GM12878 (cell line): Measurements from ENCODE around the gene KCTD14. TPM values are rescaled to one million over a fixed set of nuclear protein-coding genes. Genes with fewer than 3 reads are reported as not detected.

Experiments used
- ATAC-seq: fragments of 200-7000 bp; cut with Tn5 transposase; 3 replicates; pipeline ENCODE4 v1.9.1; 2020; ENCODE audit warnings: mild to moderate bottlenecking, moderate library complexity
- BruUV-seq: library from RNA; stranded (reverse); fragments of 400-500 nt; replicated peaks from 2 replicates; lab custom pipeline; 2021; lab: Mats Ljungman, UMichigan
- CTCF ChIA-PET: fragments of 300-600 bp; sonication (Branson Sonifier 250); formaldehyde crosslinking; extraction: SDS; loops from one replicate; lab custom pipeline; 2021; ENCODE audit warnings: inconsistent platforms; lab: Yijun Ruan, JAX
- POLR2A ChIA-PET: fragments of 350-600 bp; formaldehyde crosslinking; extraction: SDS; loops from one replicate; lab custom pipeline; 2021; ENCODE audit warnings: inconsistent platforms; lab: Charles Lee
- RAD21 ChIA-PET: fragments of 300-600 bp; sonication (Branson Sonifier 250); formaldehyde crosslinking; loops from one replicate; lab custom pipeline; 2023; ENCODE audit warnings: antibody characterized with exemption; ENCODE audit not compliant: unreplicated experiment; lab: Charles Lee
- SMC1A ChIA-PET: fragments of 300-600 bp; sonication (Branson Sonifier 250); formaldehyde crosslinking; loops from one replicate; lab custom pipeline; 2023; ENCODE audit not compliant: unreplicated experiment, uncharacterized antibody; lab: Charles Lee
- DNase-seq: peaks from one replicate; pipeline ENCODE4 v3.0.0-alpha.2; 2011; ENCODE audit warnings: low read depth, low spot score
- FAIRE-seq: peaks from 3 replicates; lab custom pipeline; 2011; peaks lifted over from hg19 to GRCh38; lab: Jason Lieb, UNC
- H2AFZ ChIP-seq: 2 replicates; pipeline ENCODE4 v1.6.0; 2011; ENCODE audit warnings: low read depth, low read length, control low read depth; ENCODE audit not compliant: control insufficient read depth
- H3K27ac ChIP-seq: 2 replicates; pipeline ENCODE4 v1.5.1; 2011; ENCODE audit warnings: control low read depth; ENCODE audit not compliant: control insufficient read depth, insufficient read depth
- H3K27me3 ChIP-seq, 2 experiments: replicated peaks in 1 of 2; 2 replicates each; pipeline versions ENCODE4 v1.6.0 to v1.6.1; 2011; ENCODE audit warnings: low read length in 1 of 2; ENCODE audit not compliant: control insufficient read depth in 2 of 2, insufficient read depth in 2 of 2
- H3K36me3 ChIP-seq, 2 experiments: 2 replicates each; pipeline ENCODE4 v1.5.1; 2011; ENCODE audit warnings: low read length in 1 of 2; ENCODE audit not compliant: control insufficient read depth in 2 of 2, insufficient read depth in 2 of 2
- H3K4me1 ChIP-seq: 2 replicates; pipeline ENCODE4 v1.6.1; 2011; ENCODE audit warnings: mild to moderate bottlenecking, low read length, moderate library complexity, mixed read lengths; ENCODE audit not compliant: control insufficient read depth, insufficient read depth
- H3K4me2 ChIP-seq: 2 replicates; pipeline ENCODE4 v1.6.0; 2011; ENCODE audit warnings: control low read depth; ENCODE audit not compliant: control insufficient read depth, insufficient read depth
- H3K4me3 ChIP-seq: fragments of 200-600 bp; sonication (generic); 2 replicates; pipeline ENCODE4 v1.5.1; 2016
- H3K79me2 ChIP-seq: 2 replicates; pipeline ENCODE4 v1.6.0; 2011; ENCODE audit warnings: low read length; ENCODE audit not compliant: control insufficient read depth, insufficient read depth
- H3K9ac ChIP-seq: 2 replicates; pipeline ENCODE4 v1.8.0; 2011; ENCODE audit warnings: low read length, control low read depth, mixed read lengths; ENCODE audit not compliant: control insufficient read depth, insufficient read depth
- H3K9me3 ChIP-seq: replicated peaks from 3 replicates; pipeline ENCODE4 v1.5.1; 2011; ENCODE audit warnings: mild to moderate bottlenecking, low read length; ENCODE audit not compliant: control insufficient read depth, insufficient read depth
- H4K20me1 ChIP-seq: 2 replicates; pipeline ENCODE4 v1.6.0; 2011; ENCODE audit not compliant: control insufficient read depth, insufficient read depth
- ESRRA ChIP-seq: IDR thresholded peaks from 2 replicates; pipeline ENCODE4 v1.6.1; 2012; ENCODE audit warnings: mild to moderate bottlenecking, low read length, improper control_type of control experiment
- IKZF1 ChIP-seq: fragments of 450-650 bp; conservative IDR thresholded peaks from 2 replicates; pipeline ENCODE4 v1.6.1; 2017; ENCODE audit warnings: antibody characterized with exemption, mild to moderate bottlenecking
- IRF5 ChIP-seq: fragments of 450-650 bp; IDR thresholded peaks from 2 replicates; pipeline ENCODE4 v1.6.1; 2017; ENCODE audit warnings: borderline replicate concordance
- KAT2A ChIP-seq: conservative IDR thresholded peaks from 2 replicates; pipeline ENCODE4 v1.6.1; 2011; ENCODE audit warnings: low read depth, low read length; ENCODE audit not compliant: control insufficient read depth
- MTA2 ChIP-seq: fragments of 450-650 bp; IDR thresholded peaks from 2 replicates; pipeline ENCODE4 v1.6.1; 2016; ENCODE audit warnings: low read depth, mild to moderate bottlenecking, moderate library complexity
- MTA3 ChIP-seq: IDR thresholded peaks from 2 replicates; pipeline ENCODE4 v1.6.1; 2012; ENCODE audit warnings: low read length, inconsistent platforms, borderline replicate concordance
- NFYB ChIP-seq: IDR thresholded peaks from 2 replicates; pipeline ENCODE4 v1.6.1; 2011; ENCODE audit warnings: low read depth, mild to moderate bottlenecking, low read length, improper control_type of control experiment, moderate library complexity; ENCODE audit not compliant: insufficient read depth
- NR2C1 ChIP-seq: fragments of 450-650 bp; IDR thresholded peaks from 2 replicates; pipeline ENCODE4 v1.6.1; 2017; ENCODE audit warnings: antibody characterized with exemption, mild to moderate bottlenecking, moderate library complexity
- POLR2AphosphoS2 ChIP-seq: IDR thresholded peaks from 2 replicates; pipeline ENCODE4 v1.6.1; 2011; ENCODE audit warnings: low read depth, mild to moderate bottlenecking, low read length, improper control_type of control experiment, moderate library complexity
- RELA ChIP-seq: fragments of 450-650 bp; IDR thresholded peaks from 2 replicates; pipeline ENCODE4 v1.8.0; 2014; ENCODE audit warnings: borderline replicate concordance; ENCODE audit not compliant: partially characterized antibody
- RUNX3 ChIP-seq: IDR thresholded peaks from 2 replicates; pipeline ENCODE4 v1.6.1; 2012; ENCODE audit warnings: low read length, inconsistent platforms
- SPI1 ChIP-seq: IDR thresholded peaks from 2 replicates; pipeline ENCODE4 v1.6.1; 2011; ENCODE audit warnings: low read depth, mild to moderate bottlenecking, low read length, moderate library complexity, borderline replicate concordance; ENCODE audit not compliant: insufficient read depth
- SREBF1 ChIP-seq: IDR thresholded peaks from 2 replicates; pipeline ENCODE4 v1.6.1; 2012; ENCODE audit warnings: mild to moderate bottlenecking, low read length
- TCF12 ChIP-seq: IDR thresholded peaks from 2 replicates; pipeline ENCODE4 v1.6.1; 2011; ENCODE audit warnings: low read depth, mild to moderate bottlenecking, low read length
- ZNF384 ChIP-seq: IDR thresholded peaks from 2 replicates; pipeline ENCODE4 v1.6.1; 2012; ENCODE audit warnings: low read depth, mild to moderate bottlenecking, low read length, improper control_type of control experiment, borderline replicate concordance
- WGBS: methylation state at CpG from one replicate; pipeline ENCODE4 v1.1.6; 2016; ENCODE audit warnings: low lambda C conversion rate; ENCODE audit not compliant: insufficient replicate concordance, insufficient coverage; ENCODE audit errors: missing lambda C conversion rate; 5-methylcytosine and 5-hydroxymethylcytosine counted together
- in situ Hi-C: fragments of 300-500 bp; cut with MboI; formaldehyde crosslinking; loops from 9 replicates; pipeline ENCODE4 v1.14.3; 2018; ENCODE audit warnings: mixed read lengths
- intact Hi-C: fragments of 100-400 bp; cut with micrococcal nuclease; formaldehyde crosslinking; loops from one replicate; pipeline ENCODE4 v1.14.2; 2022; ENCODE audit not compliant: unreplicated experiment
- polyA plus RNA-seq, 11 experiments: library from polyadenylated mRNA; depleted of rRNA in 4 of 11; unstranded in 6 of 11; stranded (reverse) in 5 of 11; fragments of >200 nt; fragmentation: Nextera tagmentation in 4 of 11; fragmentation: Illumina TruSeq in 1 of 11; extraction: Ambion mirVana in 4 of 11; extraction: Trizol in 1 of 11; gene quantifications; 1 replicate in 1 of 11; 2 replicates in 10 of 11; pipeline versions ENCODE4 v1.2.1 to v1.2.3, GENCODE V29; 2011 to 2016; ENCODE audit warnings: inconsistent platforms in 2 of 11, missing spikeins in 2 of 11, low read depth in 1 of 11
- total RNA-seq, 4 experiments: library from RNA; depleted of rRNA in 3 of 4; stranded (reverse); fragments of >200 nt in 3 of 4; fragmentation: Illumina TruSeq in 1 of 4; extraction: Trizol in 1 of 4; gene quantifications; 2 replicates each; pipeline versions ENCODE4 v1.2.1 to v1.2.3, GENCODE V29; 2013 to 2021

The KCTD14 gene
- total and polyA plus RNA-seq, 10 of the 15 experiments (the other 5 are each of a cell fraction or from before 2014, with no cell fraction given): 0.11 to 0.63 (median 0.48) TPM

GRCh38 chr11:77966338-77966737 lies 56.7 kb downstream of the KCTD14 start:
- in situ Hi-C loops (no loop called here), intact Hi-C loops (no loop called here)
- BruUV-seq: no TSS peak
- peaks cover 2 to 11% of the 10 kb centered on the region in 2 experiments; a peak in 2 of 4 replicates for H3K36me3 ChIP-seq
- no peak overlapping the region for H2AFZ ChIP-seq
- ATAC-seq: no peak
- no peak for TF ChIP-seq TCF12
- no peak for TF ChIP-seq RUNX3
- TF ChIP-seq KAT2A: no peak
- no peak for TF ChIP-seq ZNF384
- TF ChIP-seq SPI1: no peak
- no peak for TF ChIP-seq MTA2
- TF ChIP-seq IKZF1: no peak
- TF ChIP-seq POLR2AphosphoS2: no peak
- TF ChIP-seq ESRRA: no peak
- no peak for TF ChIP-seq RELA
- no peak for TF ChIP-seq NR2C1
- no peak for TF ChIP-seq MTA3
- TF ChIP-seq SREBF1: no peak
- TF ChIP-seq NFYB: no peak
- TF ChIP-seq IRF5: no peak
- no peak overlapping the region for H3K4me3 ChIP-seq
- H4K20me1 ChIP-seq: no peaks in the 10 kb centered on the region
- no peaks in the 10 kb centered on the region; the same call in 1 of the 2 replicates for H3K4me1 ChIP-seq
- CTCF ChIA-PET: no interaction called here
- no peaks in the 10 kb centered on the region for H3K79me2 ChIP-seq
- no peak for DNase-seq
- POLR2A ChIA-PET: no interaction called here
- SMC1A ChIA-PET: no interaction called here
- FAIRE-seq: no peak
- H3K27me3 ChIP-seq: no peaks in the 10 kb centered on the region
- no peak overlapping the region for H3K27ac ChIP-seq
- no peaks in the 10 kb centered on the region for H3K9me3 ChIP-seq
- no peak overlapping the region for H3K4me2 ChIP-seq
- RAD21 ChIA-PET: no interaction called here
- H3K9ac ChIP-seq: no peak overlapping the region
- WGBS: 91% methylated on average over 2 of the region's 2 CpGs

Other genes starting within 250 kb of the KCTD14 start
Only the 7 nearest of the 8 such genes appear.
- gene AAMDC, start 202.1 kb downstream of the KCTD14 start, total RNA-seq (2014; rRNA removed): 6.1 and 6.7 TPM in 2 replicates
- gene AAMDC, start 202.1 kb downstream of the KCTD14 start, total RNA-seq (2014; rRNA removed; fragmentation: Illumina TruSeq; extraction: Trizol): 8.4 and 9.8 TPM in 2 replicates
- 4.3 and 6.2 TPM in 2 replicates for gene AAMDC, start 202.1 kb downstream of the KCTD14 start, total RNA-seq (2021)
- 3.7 and 4.4 TPM in 2 replicates for gene AAMDC, start 202.1 kb downstream of the KCTD14 start, polyA plus RNA-seq (2011; rRNA removed)
- gene AAMDC, start 202.1 kb downstream of the KCTD14 start, polyA plus RNA-seq (2014; fragmentation: Illumina TruSeq; extraction: Trizol): 2.4 and 8.3 TPM in 2 replicates
- 10 to 100 TPM; 37.1 to 38.3 TPM for gene AAMDC, start 202.1 kb downstream of the KCTD14 start, polyA plus RNA-seq (2014; fragmentation: Nextera tagmentation; extraction: Ambion mirVana)
- 11.3 and 13.9 TPM in 2 replicates for gene AAMDC, start 202.1 kb downstream of the KCTD14 start, polyA plus RNA-seq (2014; rRNA removed)
- gene AAMDC, start 202.1 kb downstream of the KCTD14 start, polyA plus RNA-seq (2016; fragmentation: Nextera tagmentation; extraction: Ambion mirVana): 10 to 100 TPM; 18.6 to 26.0 TPM
- gene INTS4, start 28.6 kb downstream of the KCTD14 start, total RNA-seq (2014; rRNA removed): 47.7 and 50.5 TPM in 2 replicates
- 40.2 and 44.4 TPM in 2 replicates for gene INTS4, start 28.6 kb downstream of the KCTD14 start, total RNA-seq (2014; rRNA removed; fragmentation: Illumina TruSeq; extraction: Trizol)
- gene INTS4, start 28.6 kb downstream of the KCTD14 start, total RNA-seq (2021): 36.6 and 39.4 TPM in 2 replicates
- 48.1 and 49.5 TPM in 2 replicates for gene INTS4, start 28.6 kb downstream of the KCTD14 start, polyA plus RNA-seq (2011; rRNA removed)
- gene INTS4, start 28.6 kb downstream of the KCTD14 start, polyA plus RNA-seq (2014; fragmentation: Illumina TruSeq; extraction: Trizol): 38.6 and 42.1 TPM in 2 replicates
- gene INTS4, start 28.6 kb downstream of the KCTD14 start, polyA plus RNA-seq (2014; fragmentation: Nextera tagmentation; extraction: Ambion mirVana): 10 to 100 TPM; 20.2 to 24.3 TPM
- gene INTS4, start 28.6 kb downstream of the KCTD14 start, polyA plus RNA-seq (2014; rRNA removed): 39.4 and 39.9 TPM in 2 replicates
- gene INTS4, start 28.6 kb downstream of the KCTD14 start, polyA plus RNA-seq (2016; fragmentation: Nextera tagmentation; extraction: Ambion mirVana): 10 to 100 TPM; 40.1 to 41.1 TPM
- gene THRSP, start 40.6 kb upstream of the KCTD14 start, total RNA-seq (2014; rRNA removed): not detected in 2 replicates
- gene THRSP, start 40.6 kb upstream of the KCTD14 start, total RNA-seq (2014; rRNA removed; fragmentation: Illumina TruSeq; extraction: Trizol): not detected in 2 replicates
- gene THRSP, start 40.6 kb upstream of the KCTD14 start, total RNA-seq (2021): not detected in 2 replicates
- not detected in 2 replicates for gene THRSP, start 40.6 kb upstream of the KCTD14 start, polyA plus RNA-seq (2011; rRNA removed)
- gene THRSP, start 40.6 kb upstream of the KCTD14 start, polyA plus RNA-seq (2014; fragmentation: Illumina TruSeq; extraction: Trizol): not detected in 2 replicates
- gene THRSP, start 40.6 kb upstream of the KCTD14 start, polyA plus RNA-seq (2014; fragmentation: Nextera tagmentation; extraction: Ambion mirVana): not detected
- not detected in 2 replicates for gene THRSP, start 40.6 kb upstream of the KCTD14 start, polyA plus RNA-seq (2014; rRNA removed)
- gene THRSP, start 40.6 kb upstream of the KCTD14 start, polyA plus RNA-seq (2016; fragmentation: Nextera tagmentation; extraction: Ambion mirVana): under 1 TPM in 1 of 2 experiments, not detected in 1; 0.18 TPM
- 145 and 167 TPM in 2 replicates for gene NDUFC2, start 56.6 kb upstream of the KCTD14 start, total RNA-seq (2014; rRNA removed)
- gene NDUFC2, start 56.6 kb upstream of the KCTD14 start, total RNA-seq (2014; rRNA removed; fragmentation: Illumina TruSeq; extraction: Trizol): 134 and 145 TPM in 2 replicates
- gene NDUFC2, start 56.6 kb upstream of the KCTD14 start, total RNA-seq (2021): 185 and 187 TPM in 2 replicates
- gene NDUFC2, start 56.6 kb upstream of the KCTD14 start, polyA plus RNA-seq (2011; rRNA removed): 120 and 153 TPM in 2 replicates
- 13.1 and 103 TPM in 2 replicates for gene NDUFC2, start 56.6 kb upstream of the KCTD14 start, polyA plus RNA-seq (2014; fragmentation: Illumina TruSeq; extraction: Trizol)
- 100 to 1,000 TPM; 483 to 529 TPM for gene NDUFC2, start 56.6 kb upstream of the KCTD14 start, polyA plus RNA-seq (2014; fragmentation: Nextera tagmentation; extraction: Ambion mirVana)
- gene NDUFC2, start 56.6 kb upstream of the KCTD14 start, polyA plus RNA-seq (2014; rRNA removed): 178 and 198 TPM in 2 replicates
- 100 to 1,000 TPM; 409 to 466 TPM for gene NDUFC2, start 56.6 kb upstream of the KCTD14 start, polyA plus RNA-seq (2016; fragmentation: Nextera tagmentation; extraction: Ambion mirVana)
- 56.9 and 75.9 TPM in 2 replicates for gene ALG8, start 116.3 kb upstream of the KCTD14 start, total RNA-seq (2014; rRNA removed)
- 66.1 and 66.9 TPM in 2 replicates for gene ALG8, start 116.3 kb upstream of the KCTD14 start, total RNA-seq (2014; rRNA removed; fragmentation: Illumina TruSeq; extraction: Trizol)
- 48.4 and 50.6 TPM in 2 replicates for gene ALG8, start 116.3 kb upstream of the KCTD14 start, total RNA-seq (2021)
- 59.9 and 75.6 TPM in 2 replicates for gene ALG8, start 116.3 kb upstream of the KCTD14 start, polyA plus RNA-seq (2011; rRNA removed)
- gene ALG8, start 116.3 kb upstream of the KCTD14 start, polyA plus RNA-seq (2014; fragmentation: Illumina TruSeq; extraction: Trizol): 69.8 and 74.8 TPM in 2 replicates
- 100 to 1,000 TPM in 1 of 2 experiments, 10 to 100 TPM in 1; 79.1 to 105 TPM for gene ALG8, start 116.3 kb upstream of the KCTD14 start, polyA plus RNA-seq (2014; fragmentation: Nextera tagmentation; extraction: Ambion mirVana)
- 45.7 TPM in 2 replicates for gene ALG8, start 116.3 kb upstream of the KCTD14 start, polyA plus RNA-seq (2014; rRNA removed)
- gene ALG8, start 116.3 kb upstream of the KCTD14 start, polyA plus RNA-seq (2016; fragmentation: Nextera tagmentation; extraction: Ambion mirVana): 10 to 100 TPM; 88.1 to 88.6 TPM
- 3.4 and 3.5 TPM in 2 replicates for gene KCTD21, start 165.3 kb upstream of the KCTD14 start, total RNA-seq (2014; rRNA removed)
- gene KCTD21, start 165.3 kb upstream of the KCTD14 start, total RNA-seq (2014; rRNA removed; fragmentation: Illumina TruSeq; extraction: Trizol): 3.8 and 4.1 TPM in 2 replicates
- 4.5 and 4.6 TPM in 2 replicates for gene KCTD21, start 165.3 kb upstream of the KCTD14 start, total RNA-seq (2021)
- gene KCTD21, start 165.3 kb upstream of the KCTD14 start, polyA plus RNA-seq (2011; rRNA removed): 4.4 and 4.8 TPM in 2 replicates
- 4.7 and 5.4 TPM in 2 replicates for gene KCTD21, start 165.3 kb upstream of the KCTD14 start, polyA plus RNA-seq (2014; fragmentation: Illumina TruSeq; extraction: Trizol)
- under 1 TPM; 0.63 to 0.73 TPM for gene KCTD21, start 165.3 kb upstream of the KCTD14 start, polyA plus RNA-seq (2014; fragmentation: Nextera tagmentation; extraction: Ambion mirVana)
- gene KCTD21, start 165.3 kb upstream of the KCTD14 start, polyA plus RNA-seq (2014; rRNA removed): 4.3 and 4.5 TPM in 2 replicates
- 1 to 10 TPM; 2.1 to 2.9 TPM for gene KCTD21, start 165.3 kb upstream of the KCTD14 start, polyA plus RNA-seq (2016; fragmentation: Nextera tagmentation; extraction: Ambion mirVana)
- 2.9 and 3.9 TPM in 2 replicates for gene USP35, start 165.6 kb upstream of the KCTD14 start, total RNA-seq (2014; rRNA removed)
- gene USP35, start 165.6 kb upstream of the KCTD14 start, total RNA-seq (2014; rRNA removed; fragmentation: Illumina TruSeq; extraction: Trizol): 2.3 and 3.1 TPM in 2 replicates
- 5.6 and 6.4 TPM in 2 replicates for gene USP35, start 165.6 kb upstream of the KCTD14 start, total RNA-seq (2021)
- gene USP35, start 165.6 kb upstream of the KCTD14 start, polyA plus RNA-seq (2011; rRNA removed): 2.7 and 3.4 TPM in 2 replicates
- 1.7 and 2.5 TPM in 2 replicates for gene USP35, start 165.6 kb upstream of the KCTD14 start, polyA plus RNA-seq (2014; fragmentation: Illumina TruSeq; extraction: Trizol)
- gene USP35, start 165.6 kb upstream of the KCTD14 start, polyA plus RNA-seq (2014; fragmentation: Nextera tagmentation; extraction: Ambion mirVana): under 1 TPM in 1 of 2 experiments, not detected in 1; 0.13 TPM
- 5.3 and 5.5 TPM in 2 replicates for gene USP35, start 165.6 kb upstream of the KCTD14 start, polyA plus RNA-seq (2014; rRNA removed)
- gene USP35, start 165.6 kb upstream of the KCTD14 start, polyA plus RNA-seq (2016; fragmentation: Nextera tagmentation; extraction: Ambion mirVana): under 1 TPM; 0.28 to 0.68 TPM